LNCaP clone FGC (cell line): ENCODE measurements around the gene PDILT.
A peak's percentile ranks its signal among the peaks of the same experiment; 100 is the strongest.

Experiments
- DNase-seq: peaks from one replicate; pipeline ENCODE4 v3.0.0-alpha.2; 2011; ENCODE audit warnings: low read depth
- H3K4me3 ChIP-seq: 2 replicates; pipeline ENCODE4 v1.5.1; 2011; ENCODE audit warnings: mild to moderate bottlenecking, low read depth, low read length, control low read depth
- CTCF ChIP-seq: IDR thresholded peaks from 2 replicates; pipeline ENCODE4 v1.5.1; 2012; ENCODE audit warnings: mild to moderate bottlenecking; ENCODE audit not compliant: control insufficient read depth, insufficient read depth; ENCODE audit errors: extremely low read depth

The PDILT gene

DNA sequence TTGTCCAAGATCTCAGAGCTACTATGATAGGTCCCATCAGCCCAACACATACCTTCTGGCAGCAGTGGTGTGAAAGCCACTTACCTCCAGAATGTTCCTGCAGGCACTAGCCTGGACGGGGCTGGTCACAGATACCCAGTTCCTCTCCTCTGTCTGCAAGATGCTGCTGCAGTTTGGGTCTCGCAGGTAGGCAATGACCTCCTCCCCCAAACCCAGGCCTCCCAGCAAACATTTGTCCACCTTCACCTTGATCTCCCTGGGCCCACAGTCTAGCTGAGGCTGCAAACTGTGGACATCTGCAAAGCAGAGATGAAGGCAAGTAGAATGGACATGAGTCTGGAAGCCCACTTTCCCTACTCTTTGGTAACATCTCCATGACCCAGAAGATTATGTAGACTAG is 84.4 kb downstream of the PDILT start:
- no peak overlapping the region for H3K4me3 ChIP-seq
- no peak for TF ChIP-seq CTCF
- no peak for DNase-seq

GRCh38 chr16:20319406-20319805 is 85.1 kb downstream of the PDILT start:
- TF ChIP-seq CTCF, result no peak
- no peak for DNase-seq
- no peak overlapping the region for H3K4me3 ChIP-seq

DNA sequence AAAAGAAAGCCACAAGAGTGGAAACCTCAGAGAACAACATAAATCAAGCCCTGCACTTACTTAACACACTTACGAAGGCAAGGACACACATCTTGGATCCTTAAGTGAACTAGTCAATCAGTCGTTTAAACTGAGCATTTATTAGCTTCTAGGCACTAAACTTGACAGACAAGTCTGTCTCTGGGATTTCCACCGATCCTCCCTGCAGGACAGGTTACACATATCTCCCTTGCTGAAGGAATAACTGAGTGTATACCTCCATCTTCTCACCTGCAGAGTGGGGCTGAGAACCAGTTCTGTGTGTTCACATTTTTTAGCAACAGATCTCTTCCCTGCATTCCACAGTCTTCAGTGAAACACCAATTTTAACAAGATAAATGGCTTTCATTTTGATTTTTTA is 86.1 kb downstream of the PDILT start:
- no peak overlapping the region for H3K4me3 ChIP-seq
- no peak for TF ChIP-seq CTCF
- peak; percentile 32 for DNase-seq

GRCh38 chr16:20318006-20318405 is 86.5 kb downstream of the PDILT start:
- no peak overlapping the region for H3K4me3 ChIP-seq
- no peak for DNase-seq
- no peak for TF ChIP-seq CTCF

DNA sequence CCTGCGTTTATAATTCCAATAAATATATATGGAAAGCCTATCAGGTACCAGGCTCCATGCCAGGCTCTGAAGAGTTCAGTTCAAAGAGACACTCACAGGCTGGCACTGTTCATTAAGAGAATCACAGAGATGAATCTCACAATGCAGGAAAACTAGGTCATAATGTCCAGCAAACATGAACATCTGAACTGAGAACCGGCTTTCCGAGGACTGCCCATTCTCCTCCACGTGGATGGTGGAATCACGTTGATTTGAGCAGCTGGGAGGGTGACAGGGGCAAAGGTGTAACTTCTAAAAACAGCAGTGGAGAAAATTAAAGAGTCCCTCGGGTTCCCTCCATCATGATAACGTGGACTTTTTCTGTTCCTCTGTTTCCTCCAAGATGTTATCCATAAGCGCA is 87.4 kb downstream of the PDILT start:
- no peak for DNase-seq
- TF ChIP-seq CTCF, result no peak
- H3K4me3 ChIP-seq, result no peak overlapping the region

- no peak for TF ChIP-seq CTCF
- DNase-seq, result no peak
- no peak overlapping the region for H3K4me3 ChIP-seq
These were observed 87.8 kb downstream of the PDILT start for GRCh38 chr16:20316715-20317114.

- H3K4me3 ChIP-seq, result no peak overlapping the region
- DNase-seq, result no peak
- TF ChIP-seq CTCF, result no peak
These were observed 88.8 kb downstream of the PDILT start for GRCh38 chr16:20315764-20316163.
